KMS-11 (cell line): ENCODE data around the gene DGKB.

Source experiments
- H2AFZ ChIP-seq: fragments of 200-600 bp; sonication (generic); 2 replicates; pipeline ENCODE4 v1.6.1; 2016; ENCODE audit warnings: antibody characterized with exemption, mixed run types, low read depth
- H3K27ac ChIP-seq: fragments of 200-600 bp; sonication (generic); 2 replicates; pipeline ENCODE4 v1.6.1; 2016; ENCODE audit warnings: mild to moderate bottlenecking, mixed run types
- H3K27me3 ChIP-seq: fragments of 200-600 bp; sonication (generic); 2 replicates; pipeline ENCODE4 v1.6.1; 2017; ENCODE audit warnings: mild to moderate bottlenecking, low read depth, mixed run types, moderate library complexity; ENCODE audit not compliant: insufficient read depth
- H3K36me3 ChIP-seq: fragments of 200-600 bp; sonication (generic); 2 replicates; pipeline ENCODE4 v1.6.1; 2017; ENCODE audit warnings: mild to moderate bottlenecking, mixed run types; ENCODE audit not compliant: insufficient read depth
- H3K4me1 ChIP-seq: fragments of 200-600 bp; sonication (generic); 2 replicates; pipeline ENCODE4 v1.6.1; 2016; ENCODE audit warnings: mild to moderate bottlenecking, low read depth, mixed run types; ENCODE audit not compliant: poor library complexity, severe bottlenecking
- H3K4me2 ChIP-seq: fragments of 200-600 bp; sonication (generic); 2 replicates; pipeline ENCODE4 v1.7.0; 2016; ENCODE audit warnings: mild to moderate bottlenecking, mixed run types
- H3K4me3 ChIP-seq: fragments of 200-600 bp; sonication (generic); IDR thresholded peaks from 2 replicates; pipeline ENCODE4 v1.6.1; 2017; ENCODE audit warnings: low read depth, low read length, mixed read lengths; ENCODE audit not compliant: insufficient read depth
- H3K79me2 ChIP-seq: fragments of 200-600 bp; sonication (generic); 2 replicates; pipeline ENCODE4 v1.6.1; 2016; ENCODE audit warnings: low read depth, mixed run types; ENCODE audit not compliant: insufficient read depth
- H3K9ac ChIP-seq: fragments of 200-600 bp; sonication (generic); 2 replicates; pipeline ENCODE4 v1.6.1; 2016; ENCODE audit warnings: mild to moderate bottlenecking, mixed run types
- H4K20me1 ChIP-seq: fragments of 200-600 bp; sonication (generic); 2 replicates; pipeline ENCODE4 v1.6.1; 2016; ENCODE audit warnings: mild to moderate bottlenecking, mixed run types; ENCODE audit not compliant: insufficient read depth
- TF ChIP-seq, protein P1 (sequence below): fragments of 200-600 bp; sonication (generic); conservative IDR thresholded peaks from 2 replicates; pipeline ENCODE4 v1.6.1; 2017; ENCODE audit warnings: low read depth, mild to moderate bottlenecking, antibody characterized with exemption, low read length, moderate library complexity, mixed read lengths

The DGKB gene

DNA sequence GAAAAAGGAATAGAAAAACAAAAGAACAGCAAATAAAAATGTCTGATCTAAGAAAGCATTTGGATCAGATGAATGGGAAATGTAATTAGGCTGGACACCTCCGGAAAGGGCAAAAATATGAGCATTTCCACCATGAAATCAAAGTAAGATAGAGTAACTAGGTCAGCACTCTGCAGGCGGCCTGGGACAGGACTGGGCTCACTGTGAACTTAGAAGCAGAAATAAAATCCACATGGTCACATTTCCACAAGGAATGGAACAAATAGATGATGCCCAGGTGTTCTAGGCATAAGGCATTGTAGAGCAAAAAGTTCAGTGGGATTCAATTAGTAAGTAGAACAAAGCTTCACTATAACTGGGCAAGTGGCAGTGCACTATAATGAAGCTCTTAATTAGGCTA, 703.2 kb downstream of the DGKB start:
- Histone ChIP-seq H3K36me3 (no peaks in the 10 kb centered on the region), H3K27me3 (no peaks in the 10 kb centered on the region), H3K4me2 (no peak overlapping the region), H3K4me3 (no peak overlapping the region), H3K4me1 (no peaks in the 10 kb centered on the region), H3K9ac (no peak overlapping the region), H3K79me2 (no peaks in the 10 kb centered on the region), H3K27ac (no peak overlapping the region), H4K20me1 (no peaks in the 10 kb centered on the region), H2AFZ (no peak overlapping the region)
- TF ChIP-seq, protein P1, sequence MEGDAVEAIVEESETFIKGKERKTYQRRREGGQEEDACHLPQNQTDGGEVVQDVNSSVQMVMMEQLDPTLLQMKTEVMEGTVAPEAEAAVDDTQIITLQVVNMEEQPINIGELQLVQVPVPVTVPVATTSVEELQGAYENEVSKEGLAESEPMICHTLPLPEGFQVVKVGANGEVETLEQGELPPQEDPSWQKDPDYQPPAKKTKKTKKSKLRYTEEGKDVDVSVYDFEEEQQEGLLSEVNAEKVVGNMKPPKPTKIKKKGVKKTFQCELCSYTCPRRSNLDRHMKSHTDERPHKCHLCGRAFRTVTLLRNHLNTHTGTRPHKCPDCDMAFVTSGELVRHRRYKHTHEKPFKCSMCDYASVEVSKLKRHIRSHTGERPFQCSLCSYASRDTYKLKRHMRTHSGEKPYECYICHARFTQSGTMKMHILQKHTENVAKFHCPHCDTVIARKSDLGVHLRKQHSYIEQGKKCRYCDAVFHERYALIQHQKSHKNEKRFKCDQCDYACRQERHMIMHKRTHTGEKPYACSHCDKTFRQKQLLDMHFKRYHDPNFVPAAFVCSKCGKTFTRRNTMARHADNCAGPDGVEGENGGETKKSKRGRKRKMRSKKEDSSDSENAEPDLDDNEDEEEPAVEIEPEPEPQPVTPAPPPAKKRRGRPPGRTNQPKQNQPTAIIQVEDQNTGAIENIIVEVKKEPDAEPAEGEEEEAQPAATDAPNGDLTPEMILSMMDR, result no peak

DNA sequence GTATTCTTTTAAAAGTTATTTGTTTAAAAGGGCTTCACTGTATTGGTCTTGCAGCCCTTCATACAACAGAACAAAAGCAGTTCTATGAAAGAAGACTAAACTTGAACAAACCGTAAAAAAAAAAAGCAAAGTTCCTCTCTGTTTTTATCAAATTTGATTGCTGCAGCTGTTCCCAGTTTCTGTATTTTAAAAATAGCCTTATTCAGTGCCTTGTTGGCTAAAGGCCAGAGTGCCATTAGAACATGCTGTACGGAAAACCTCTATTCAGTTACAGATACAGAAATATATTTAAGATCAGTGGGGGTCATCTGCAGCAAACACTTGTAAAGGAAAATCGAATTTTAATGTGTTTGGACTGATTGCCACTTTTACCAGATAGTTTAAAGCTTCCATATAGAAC, 705.3 kb downstream of the DGKB start:
- no peaks in the 10 kb centered on the region for H3K79me2 ChIP-seq
- no peaks in the 10 kb centered on the region for H3K27me3 ChIP-seq
- no peaks in the 10 kb centered on the region for H4K20me1 ChIP-seq
- no peak overlapping the region for H3K27ac ChIP-seq
- no peak overlapping the region for H3K4me3 ChIP-seq
- H3K9ac ChIP-seq, result no peak overlapping the region
- TF ChIP-seq, protein P1, result no peak
- H3K36me3 ChIP-seq, result no peaks in the 10 kb centered on the region
- H3K4me2 ChIP-seq, result no peak overlapping the region
- H2AFZ ChIP-seq, result no peak overlapping the region
- H3K4me1 ChIP-seq, result no peaks in the 10 kb centered on the region

DNA sequence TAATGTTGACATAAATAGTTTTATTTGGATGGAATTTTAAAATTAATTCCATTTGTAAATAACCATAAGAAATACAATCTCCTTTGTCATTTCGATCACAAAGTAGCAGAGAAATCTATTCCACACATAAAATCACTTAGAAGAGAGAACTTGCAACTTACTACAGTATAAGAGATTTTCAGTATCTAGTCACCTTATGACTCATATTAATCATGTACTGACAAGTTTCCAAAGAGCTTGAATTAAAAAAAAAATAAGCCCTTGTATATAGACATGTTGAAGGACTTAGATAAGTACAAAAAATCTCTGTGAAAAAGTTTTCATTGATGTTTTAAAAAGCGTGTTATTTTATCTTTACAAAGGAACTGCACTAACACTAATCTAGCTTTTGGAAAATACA, 706.0 kb downstream of the DGKB start:
- Histone ChIP-seq H3K36me3 (no peaks in the 10 kb centered on the region), H3K27me3 (no peaks in the 10 kb centered on the region), H3K4me2 (no peak overlapping the region), H3K27ac (no peak overlapping the region), H3K4me1 (no peaks in the 10 kb centered on the region), H3K9ac (no peak overlapping the region), H2AFZ (no peak overlapping the region), H3K4me3 (no peak overlapping the region), H4K20me1 (no peaks in the 10 kb centered on the region), H3K79me2 (no peaks in the 10 kb centered on the region)
- TF ChIP-seq, protein P1, result no peak

DNA sequence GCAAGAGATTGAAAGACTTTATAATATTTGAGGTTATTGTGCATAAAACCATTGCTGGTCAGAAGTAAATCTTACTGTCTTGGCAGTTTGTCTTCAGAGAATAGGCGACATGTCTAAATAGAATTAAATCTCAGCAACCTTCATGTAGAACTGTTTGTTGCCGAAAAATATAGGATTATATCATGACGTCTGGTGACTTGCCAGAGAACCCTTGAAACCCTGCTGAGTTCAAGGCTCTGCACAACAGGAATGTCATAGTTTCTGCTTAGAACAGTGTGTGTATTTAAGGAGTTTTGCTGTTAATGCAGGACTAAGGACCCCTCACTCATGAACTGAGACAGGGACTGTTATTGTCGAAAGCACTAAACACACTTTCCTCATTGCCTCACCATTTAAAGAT, 706.7 kb downstream of the DGKB start:
- Histone ChIP-seq H3K27ac (no peak overlapping the region), H3K27me3 (no peaks in the 10 kb centered on the region), H2AFZ (no peak overlapping the region), H4K20me1 (no peaks in the 10 kb centered on the region), H3K4me3 (no peak overlapping the region), H3K9ac (no peak overlapping the region), H3K4me1 (no peaks in the 10 kb centered on the region), H3K36me3 (no peaks in the 10 kb centered on the region), H3K79me2 (no peaks in the 10 kb centered on the region), H3K4me2 (no peak overlapping the region)
- TF ChIP-seq, protein P1, result no peak

DNA sequence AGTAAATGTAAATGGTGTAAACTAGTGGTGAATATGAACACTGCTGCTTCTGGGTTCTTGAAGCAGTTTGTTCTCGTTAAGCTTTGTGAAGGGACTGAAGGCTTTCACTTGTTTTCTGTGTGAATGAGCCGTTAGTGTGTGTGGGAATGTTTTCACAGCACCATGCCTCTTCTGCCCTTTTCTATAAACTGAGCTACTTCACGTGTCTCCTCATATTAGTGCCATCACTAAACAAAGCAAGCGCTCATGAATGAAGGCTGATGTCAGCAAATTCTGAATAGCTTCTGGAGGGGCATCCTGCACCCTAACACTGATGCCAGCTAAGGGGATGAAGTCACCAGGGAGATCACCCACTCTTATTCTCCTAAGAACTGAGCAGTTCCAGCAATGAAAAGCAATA, 707.5 kb downstream of the DGKB start:
- no peaks in the 10 kb centered on the region for H3K4me1 ChIP-seq
- H3K9ac ChIP-seq, result no peak overlapping the region
- H3K4me3 ChIP-seq, result no peak overlapping the region
- H3K79me2 ChIP-seq, result no peaks in the 10 kb centered on the region
- H3K27me3 ChIP-seq, result no peaks in the 10 kb centered on the region
- no peak overlapping the region for H2AFZ ChIP-seq
- no peak overlapping the region for H3K27ac ChIP-seq
- TF ChIP-seq, protein P1, result no peak
- no peaks in the 10 kb centered on the region for H4K20me1 ChIP-seq
- no peaks in the 10 kb centered on the region for H3K36me3 ChIP-seq
- no peak overlapping the region for H3K4me2 ChIP-seq
